ENCODE results near the gene IQGAP1. TPM values are rescaled to one million over a fixed set of nuclear protein-coding genes. Genes with fewer than 3 reads are reported as not detected.
A peak's percentile ranks its signal among the peaks of the same experiment; 100 is the strongest.
"Not testable (repeated sequence)": the region's sequence is repeated elsewhere in the genome, so short reads cannot be mapped to it uniquely, and the experiment has no call there.

Gene IQGAP1
- total RNA-seq, 1 donor from 2014 or later = 265 TPM

GRCh38 chr15:90344662-90345061 lies 43.4 kb upstream of the IQGAP1 start:
- Histone ChIP-seq H3K27ac (no peak overlapping the region), H3K36me3 (no peaks in the 10 kb centered on the region), H3K4me1 (peaks cover 15% of the 10 kb centered on the region), H3K27me3 (ENCODE audit: low read depth) (no peaks in the 10 kb centered on the region), H3K4me3 (no peak overlapping the region), H3K9me3 (no peaks in the 10 kb centered on the region)
- DNase-seq (no peak), ATAC-seq (peak in 1 of 2 donors; percentile 43)
- TF ChIP-seq CTCF (IDR thresholded peaks at IDR 0.05) = no peak
- intact Hi-C loops (cut with DNase I) = no loop called here

GRCh38 chr15:90345857-90346256 lies 42.2 kb upstream of the IQGAP1 start:
- intact Hi-C loops (cut with DNase I) = no loop called here
- peak in 1 of 2 donors; percentile 47 for ATAC-seq
- no peaks in the 10 kb centered on the region for H3K27me3 ChIP-seq (ENCODE audit: low read depth)
- H3K27ac ChIP-seq = no peak overlapping the region
- no peaks in the 10 kb centered on the region for H3K36me3 ChIP-seq
- DNase-seq = no peak
- peaks cover 15% of the 10 kb centered on the region for H3K4me1 ChIP-seq
- TF ChIP-seq CTCF (IDR thresholded peaks at IDR 0.05) = no peak
- H3K4me3 ChIP-seq = no peak overlapping the region
- H3K9me3 ChIP-seq = no peaks in the 10 kb centered on the region

GRCh38 chr15:90347431-90348065 lies 40.5 kb upstream of the IQGAP1 start:
- ATAC-seq; H3K27ac ChIP-seq; intact Hi-C loops (cut with DNase I): not testable (repeated sequence)

GRCh38 chr15:90348456-90348855 lies 39.6 kb upstream of the IQGAP1 start:
- H3K9me3 ChIP-seq = no peaks in the 10 kb centered on the region
- no peaks in the 10 kb centered on the region for H3K27me3 ChIP-seq (ENCODE audit: low read depth)
- peaks cover 17% of the 10 kb centered on the region for H3K4me1 ChIP-seq
- H3K4me3 ChIP-seq = no peak overlapping the region
- intact Hi-C loops (cut with DNase I) = no loop called here
- ATAC-seq (no peak), DNase-seq (no peak)
- H3K27ac ChIP-seq = no peak overlapping the region
- no peaks in the 10 kb centered on the region for H3K36me3 ChIP-seq
- TF ChIP-seq CTCF (IDR thresholded peaks at IDR 0.05) = no peak

More at GRCh38 chr15:90347431-90348065, 40.5 kb upstream of the IQGAP1 start:
- not testable (repeated sequence) for DNase-seq; H3K27me3 ChIP-seq (ENCODE audit: low read depth); H3K4me3 ChIP-seq; H3K9me3 ChIP-seq; H3K36me3 ChIP-seq
- H3K4me1 ChIP-seq = peaks cover 15% of the 10 kb centered on the region

GRCh38 chr15:90349072-90349471 lies 39.0 kb upstream of the IQGAP1 start:
- DNase-seq = no peak
- Histone ChIP-seq H3K9me3 (no peaks in the 10 kb centered on the region), H3K36me3 (no peaks in the 10 kb centered on the region), H3K27me3 (ENCODE audit: low read depth) (no peaks in the 10 kb centered on the region), H3K27ac (no peak overlapping the region), H3K4me3 (no peak overlapping the region), H3K4me1 (peaks cover 17% of the 10 kb centered on the region)
- no peak for TF ChIP-seq CTCF (IDR thresholded peaks at IDR 0.05)
- intact Hi-C loops (cut with DNase I) = no loop called here
- ATAC-seq = no peak

- intact Hi-C loops (cut with DNase I) = no loop called here
- DNase-seq = no peak
- no peak overlapping the region for H3K4me3 ChIP-seq
- no peaks in the 10 kb centered on the region for H3K36me3 ChIP-seq
- no peaks in the 10 kb centered on the region for H3K27me3 ChIP-seq (ENCODE audit: low read depth)
- no peak overlapping the region for H3K27ac ChIP-seq
- no peak for ATAC-seq
- TF ChIP-seq CTCF (IDR thresholded peaks at IDR 0.05) = no peak
- no peaks in the 10 kb centered on the region for H3K9me3 ChIP-seq
- peaks cover 17% of the 10 kb centered on the region for H3K4me1 ChIP-seq
Measured at GRCh38 chr15:90349821-90350220, 38.2 kb upstream of the IQGAP1 start.
